HepG2 (cell line): ENCODE measurements around the gene JUND.

Experiments
- ADNP ChIP-seq: sonication (generic); formaldehyde crosslinking; IDR thresholded peaks from 2 replicates; pipeline ENCODE4 v1.4.0; 2020; ENCODE audit warnings: missing genetic modification reagents
- CTCF ChIP-seq: sonication (generic); formaldehyde crosslinking; IDR thresholded peaks from 2 replicates; pipeline ENCODE4 v1.5.0; 2020; ENCODE audit warnings: mild to moderate bottlenecking, missing genetic modification reagents, moderate library complexity
- HHEX ChIP-seq: IDR thresholded peaks from 2 replicates; pipeline ENCODE4 v1.6.1; 2016; ENCODE audit warnings: control low read depth
- NR2F6 ChIP-seq, 2 experiments: IDR thresholded peaks; 2 replicates each; pipeline ENCODE4 v1.6.1; 2016; ENCODE audit warnings: antibody characterized with exemption in 1 of 2, mild to moderate bottlenecking in 1 of 2
- TCF7L2 ChIP-seq: IDR thresholded peaks from 2 replicates; pipeline ENCODE4 v1.6.1; 2011; ENCODE audit warnings: mild to moderate bottlenecking, low read depth, low read length, moderate library complexity
- ZNF121 ChIP-seq: sonication (generic); formaldehyde crosslinking; IDR thresholded peaks from 2 replicates; pipeline ENCODE4 v1.5.0; 2020; ENCODE audit warnings: mild to moderate bottlenecking, missing genetic modification reagents
- ZSCAN5A ChIP-seq: sonication (generic); formaldehyde crosslinking; IDR thresholded peaks from 2 replicates; pipeline ENCODE4 v1.8.0; 2022; ENCODE audit warnings: mild to moderate bottlenecking, missing genetic modification reagents, borderline replicate concordance

GRCh38 chr19:18253130-18253529 lies 28.3 kb downstream of the JUND start:
- TF ChIP-seq CTCF: no peak
- no peak for TF ChIP-seq ADNP (CRISPR knock-in tag)
- TF ChIP-seq TCF7L2: no peak
- no peak for TF ChIP-seq NR2F6 (IDR thresholded peaks at IDR 0.05)
- TF ChIP-seq NR2F6 (CRISPR knock-in tag; IDR thresholded peaks at IDR 0.05): no peak
- TF ChIP-seq ZNF121 (CRISPR knock-in tag): no peak
- TF ChIP-seq HHEX (CRISPR knock-in tag): no peak
- no peak for TF ChIP-seq ZSCAN5A (CRISPR knock-in tag)
